LNCAP (cell line): Measurements from ENCODE around the gene TRIM8.
A peak's percentile ranks its signal among the peaks of the same experiment; 100 is the strongest.

Experiments
- CTCF ChIP-seq: fragments of 450-650 bp; IDR thresholded peaks from 2 replicates; pipeline ENCODE4 v1.5.1; 2017; ENCODE audit warnings: mild to moderate bottlenecking

TRIM8 gene

GRCh38 chr10:102678068-102678400, 33.8 kb downstream of the TRIM8 start:
- TF ChIP-seq CTCF, result no peak

GRCh38 chr10:102678842-102679289, 34.6 kb downstream of the TRIM8 start:
- TF ChIP-seq CTCF, result peak; percentile 72

GRCh38 chr10:102679596-102679995, 35.3 kb downstream of the TRIM8 start:
- no peak for TF ChIP-seq CTCF

- no peak for TF ChIP-seq CTCF
Measured at GRCh38 chr10:102681696-102682095, 37.4 kb downstream of the TRIM8 start.

- TF ChIP-seq CTCF, result no peak
Measured at GRCh38 chr10:102682416-102682815, 38.1 kb downstream of the TRIM8 start.

GRCh38 chr10:102682981-102683380, 38.7 kb downstream of the TRIM8 start:
- no peak for TF ChIP-seq CTCF

- TF ChIP-seq CTCF, result no peak
Measured at GRCh38 chr10:102683736-102684135, 39.5 kb downstream of the TRIM8 start.

- TF ChIP-seq CTCF, result no peak
Measured at GRCh38 chr10:102691285-102692066, 47.2 kb downstream of the TRIM8 start.
